ENCODE measurements around the gene PIP4K2B. TPM values are rescaled to one million over a fixed set of nuclear protein-coding genes. Genes with fewer than 3 reads are reported as not detected.
"Not testable (repeated sequence)": the region's sequence is repeated elsewhere in the genome, so short reads cannot be mapped to it uniquely, and the experiment has no call there.

Gene PIP4K2B
- total RNA-seq, 2 donors from 2014 or later: 28.2 to 33.5 TPM

GRCh38 chr17:38796451-38797157 is 2.8 kb downstream of the PIP4K2B start:
- no peak overlapping the region for H3K4me3 Mint-ChIP-seq
- no peak for ATAC-seq

GRCh38 chr17:38794221-38794620 is 5.1 kb downstream of the PIP4K2B start:
- Mint-ChIP-seq H3K4me3 (no peak overlapping the region), H3K4me1 (peaks cover 41% of the 10 kb centered on the region), H3K27ac (no peak overlapping the region), H3K27me3 (no peaks in the 10 kb centered on the region), H3K36me3 (ENCODE audit: low read depth) (peaks cover 5% of the 10 kb centered on the region)
- ATAC-seq: no peak
- DNase-seq: no peak
- no peaks in the 10 kb centered on the region for H3K9me3 ChIP-seq (ENCODE audit: control insufficient read depth, low read length, poor library complexity, severe bottlenecking)

More at GRCh38 chr17:38796451-38797157, 2.8 kb downstream of the PIP4K2B start:
- Mint-ChIP-seq H3K27me3 (no peaks in the 10 kb centered on the region), H3K4me1 (peaks cover 39% of the 10 kb centered on the region), H3K36me3 (ENCODE audit: low read depth) (peaks cover 5% of the 10 kb centered on the region), H3K27ac (peak overlapping the region; percentile 96)
- no peak for DNase-seq
- H3K9me3 ChIP-seq (ENCODE audit: control insufficient read depth, low read length, poor library complexity, severe bottlenecking): no peaks in the 10 kb centered on the region

- DNase-seq (no peak), ATAC-seq (no peak)
- H3K9me3 ChIP-seq (ENCODE audit: control insufficient read depth, low read length, poor library complexity, severe bottlenecking): no peaks in the 10 kb centered on the region
- Mint-ChIP-seq H3K27ac (peak overlapping the region; percentile 37), H3K4me3 (no peak overlapping the region), H3K36me3 (ENCODE audit: low read depth) (no peaks in the 10 kb centered on the region), H3K4me1 (peaks cover 21% of the 10 kb centered on the region), H3K27me3 (no peaks in the 10 kb centered on the region)
These were observed 8.2 kb downstream of the PIP4K2B start for GRCh38 chr17:38791162-38791561.

- H3K4me3 Mint-ChIP-seq; DNase-seq; H3K27me3 Mint-ChIP-seq; ATAC-seq; H3K9me3 ChIP-seq (ENCODE audit: control insufficient read depth, low read length, poor library complexity, severe bottlenecking); H3K36me3 Mint-ChIP-seq (ENCODE audit: low read depth): not testable (repeated sequence)
- Mint-ChIP-seq H3K27ac (peak overlapping the region; percentile 51), H3K4me1 (peaks cover 20% of the 10 kb centered on the region)
These were observed 9.1 kb downstream of the PIP4K2B start for GRCh38 chr17:38790148-38790707.

- Mint-ChIP-seq H3K4me3 (no peak overlapping the region), H3K36me3 (ENCODE audit: low read depth) (no peaks in the 10 kb centered on the region), H3K27me3 (no peaks in the 10 kb centered on the region), H3K27ac (peak overlapping the region; percentile 51), H3K4me1 (peaks cover 17% of the 10 kb centered on the region)
- no peaks in the 10 kb centered on the region for H3K9me3 ChIP-seq (ENCODE audit: control insufficient read depth, low read length, poor library complexity, severe bottlenecking)
- ATAC-seq: no peak
- no peak for DNase-seq
These were observed 10.2 kb downstream of the PIP4K2B start for GRCh38 chr17:38789185-38789584.

- H3K9me3 ChIP-seq (ENCODE audit: control insufficient read depth, low read length, poor library complexity, severe bottlenecking); ATAC-seq; H3K27me3 Mint-ChIP-seq; H3K36me3 Mint-ChIP-seq (ENCODE audit: low read depth); H3K4me3 Mint-ChIP-seq; DNase-seq: not testable (repeated sequence)
- H3K27ac Mint-ChIP-seq: peak overlapping the region; percentile 51
- peaks cover 14% of the 10 kb centered on the region for H3K4me1 Mint-ChIP-seq
These were observed 11.4 kb downstream of the PIP4K2B start for GRCh38 chr17:38787999-38788398.

GRCh38 chr17:38786372-38786771 is 13.0 kb downstream of the PIP4K2B start:
- no peak overlapping the region for H3K27ac Mint-ChIP-seq

GRCh38 chr17:38783227-38783626 is 16.1 kb downstream of the PIP4K2B start:
- ATAC-seq (no peak), DNase-seq (no peak)
- H3K4me1 Mint-ChIP-seq: peaks cover 7% of the 10 kb centered on the region
- no peak overlapping the region for H3K27ac Mint-ChIP-seq
- no peaks in the 10 kb centered on the region for H3K9me3 ChIP-seq (ENCODE audit: control insufficient read depth, low read length, poor library complexity, severe bottlenecking)
- H3K27me3 Mint-ChIP-seq: no peaks in the 10 kb centered on the region
- no peak overlapping the region for H3K4me3 Mint-ChIP-seq
- peaks cover 3% of the 10 kb centered on the region for H3K36me3 Mint-ChIP-seq (ENCODE audit: low read depth)

More at GRCh38 chr17:38786372-38786771, 13.0 kb downstream of the PIP4K2B start:
- Mint-ChIP-seq H3K27me3 (no peaks in the 10 kb centered on the region), H3K4me3 (no peak overlapping the region), H3K4me1 (peaks cover 14% of the 10 kb centered on the region), H3K36me3 (ENCODE audit: low read depth) (no peaks in the 10 kb centered on the region)
- ATAC-seq: no peak
- H3K9me3 ChIP-seq (ENCODE audit: control insufficient read depth, low read length, poor library complexity, severe bottlenecking): no peaks in the 10 kb centered on the region
- DNase-seq: no peak

GRCh38 chr17:38779965-38780752 is 19.2 kb downstream of the PIP4K2B start:
- Mint-ChIP-seq H3K27ac (peak overlapping the region; percentile 51), H3K36me3 (ENCODE audit: low read depth) (peaks cover 3% of the 10 kb centered on the region)
- H3K9me3 ChIP-seq (ENCODE audit: control insufficient read depth, low read length, poor library complexity, severe bottlenecking): no peaks in the 10 kb centered on the region

GRCh38 chr17:38777641-38778250 is 21.6 kb downstream of the PIP4K2B start:
- Mint-ChIP-seq H3K36me3 (ENCODE audit: low read depth) (peaks cover 3% of the 10 kb centered on the region), H3K4me3 (no peak overlapping the region), H3K27ac (no peak overlapping the region), H3K27me3 (no peaks in the 10 kb centered on the region), H3K4me1 (peaks cover 2% of the 10 kb centered on the region)
- no peaks in the 10 kb centered on the region for H3K9me3 ChIP-seq (ENCODE audit: control insufficient read depth, low read length, poor library complexity, severe bottlenecking)
- DNase-seq (no peak), ATAC-seq (no peak)

More at GRCh38 chr17:38779965-38780752, 19.2 kb downstream of the PIP4K2B start:
- Mint-ChIP-seq H3K4me1 (no peaks in the 10 kb centered on the region), H3K4me3 (no peak overlapping the region), H3K27me3 (no peaks in the 10 kb centered on the region)
- DNase-seq: no peak
- ATAC-seq: no peak

- Mint-ChIP-seq H3K4me3 (no peak overlapping the region), H3K27me3 (no peaks in the 10 kb centered on the region), H3K36me3 (ENCODE audit: low read depth) (peaks cover 6% of the 10 kb centered on the region), H3K27ac (no peak overlapping the region), H3K4me1 (peaks cover 7% of the 10 kb centered on the region)
- no peaks in the 10 kb centered on the region for H3K9me3 ChIP-seq (ENCODE audit: control insufficient read depth, low read length, poor library complexity, severe bottlenecking)
- DNase-seq: no peak
- ATAC-seq: no peak
These were observed 26.1 kb downstream of the PIP4K2B start for GRCh38 chr17:38773258-38773657.

- Mint-ChIP-seq H3K4me1 (peaks cover 11% of the 10 kb centered on the region), H3K27me3 (no peaks in the 10 kb centered on the region), H3K27ac (peak overlapping the region; percentile 32), H3K36me3 (ENCODE audit: low read depth) (peaks cover 11% of the 10 kb centered on the region), H3K4me3 (no peak overlapping the region)
- no peak for ATAC-seq
- H3K9me3 ChIP-seq (ENCODE audit: control insufficient read depth, low read length, poor library complexity, severe bottlenecking): no peaks in the 10 kb centered on the region
- no peak for DNase-seq
These were observed 30.9 kb downstream of the PIP4K2B start for GRCh38 chr17:38768417-38768816.

- Mint-ChIP-seq H3K36me3 (ENCODE audit: low read depth) (peaks cover 14% of the 10 kb centered on the region), H3K27ac (peak overlapping the region; percentile 54), H3K27me3 (no peaks in the 10 kb centered on the region), H3K4me1 (peaks cover 15% of the 10 kb centered on the region), H3K4me3 (no peak overlapping the region)
- ATAC-seq (no peak), DNase-seq (no peak)
- H3K9me3 ChIP-seq (ENCODE audit: control insufficient read depth, low read length, poor library complexity, severe bottlenecking): no peaks in the 10 kb centered on the region
These were observed 33.0 kb downstream of the PIP4K2B start for GRCh38 chr17:38766341-38766740.

All from T-helper 17 cell (primary cell).